CD4-positive, alpha-beta T cell treated with Interleukin-10 for 1 hour (primary cell): ENCODE data around the gene MNAT1.

Experiments
- DNase-seq: peaks from one replicate; pipeline ENCODE4 v3.0.0-alpha.2; 2020

Gene MNAT1

DNA sequence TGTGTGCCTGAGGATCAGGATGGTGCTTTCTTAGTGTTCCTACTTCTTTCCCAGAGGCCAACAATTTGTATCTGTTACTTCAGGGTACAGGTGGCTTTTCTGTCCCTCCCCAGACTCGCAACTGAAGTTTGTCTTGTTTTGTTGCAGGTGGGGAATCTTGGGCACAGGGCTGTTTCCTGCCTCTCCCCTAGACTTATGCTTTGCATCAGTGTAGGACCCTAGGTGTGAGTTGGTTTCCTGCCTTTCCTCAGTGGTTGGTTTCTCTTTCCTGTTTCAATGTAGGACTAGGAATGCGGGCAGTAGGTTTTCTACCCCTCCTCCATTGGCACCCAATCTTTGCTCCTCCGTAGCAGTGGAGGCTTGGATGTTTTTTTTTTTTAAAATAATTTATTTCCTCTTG lies 159.3 kb downstream of the MNAT1 start:
- DNase-seq: no peak

DNA sequence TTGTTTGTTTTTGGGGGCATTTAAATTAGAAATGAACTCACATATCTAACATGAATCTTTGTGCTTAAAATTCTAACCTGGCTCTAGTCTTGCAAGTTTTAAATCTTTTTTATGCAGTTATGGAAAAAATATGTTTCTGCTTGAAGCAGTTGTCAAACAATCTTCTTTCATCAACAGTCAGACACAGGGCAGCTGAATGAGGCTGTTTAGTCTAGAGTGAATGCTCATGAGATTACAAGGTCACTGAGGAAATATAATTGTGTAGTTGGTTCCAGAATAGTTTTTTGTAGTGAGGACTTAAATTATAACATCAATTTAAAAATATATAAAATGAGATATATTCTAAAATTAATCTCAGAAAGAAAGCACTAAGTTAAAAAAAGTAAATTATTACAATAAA lies 169.8 kb downstream of the MNAT1 start:
- no peak for DNase-seq

DNA sequence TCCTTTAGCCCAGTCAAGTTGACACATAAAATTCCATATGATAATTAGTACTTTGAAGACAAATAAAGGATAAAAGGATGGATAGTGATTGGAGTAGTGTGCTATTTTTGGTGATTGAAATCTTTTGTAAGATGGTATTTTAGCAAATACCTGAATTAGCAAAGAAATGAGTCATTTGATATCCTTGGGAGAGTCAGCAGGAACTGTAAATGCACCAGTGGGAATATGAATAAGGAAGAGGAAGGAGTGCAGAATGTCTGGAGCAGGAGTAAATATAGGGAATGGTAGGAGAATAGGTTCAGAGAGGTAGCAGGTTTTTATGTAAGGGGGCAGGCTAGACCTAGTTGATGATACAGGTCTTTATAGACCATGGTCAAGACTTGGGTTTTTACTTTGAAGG lies 171.4 kb downstream of the MNAT1 start:
- no peak for DNase-seq

DNA sequence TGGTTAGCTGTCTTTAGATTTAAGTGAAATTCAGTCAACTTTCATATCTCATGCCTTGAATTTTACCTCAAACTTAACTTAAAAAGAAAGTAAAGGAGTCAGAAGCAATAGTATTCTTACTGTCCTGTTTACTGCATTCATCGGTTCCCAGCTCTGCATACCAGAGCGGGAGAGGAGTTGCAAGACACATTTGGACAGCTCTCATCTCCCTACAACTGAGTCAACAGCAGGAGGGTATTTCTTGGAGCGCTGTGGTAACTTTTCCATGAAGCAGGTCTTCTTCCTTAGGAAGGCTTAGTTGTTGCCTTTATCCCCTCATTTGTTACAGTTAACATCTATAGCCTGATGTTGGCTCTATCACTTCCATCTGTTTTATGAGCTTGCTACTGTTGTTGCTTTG lies 181.2 kb downstream of the MNAT1 start:
- no peak for DNase-seq

DNA sequence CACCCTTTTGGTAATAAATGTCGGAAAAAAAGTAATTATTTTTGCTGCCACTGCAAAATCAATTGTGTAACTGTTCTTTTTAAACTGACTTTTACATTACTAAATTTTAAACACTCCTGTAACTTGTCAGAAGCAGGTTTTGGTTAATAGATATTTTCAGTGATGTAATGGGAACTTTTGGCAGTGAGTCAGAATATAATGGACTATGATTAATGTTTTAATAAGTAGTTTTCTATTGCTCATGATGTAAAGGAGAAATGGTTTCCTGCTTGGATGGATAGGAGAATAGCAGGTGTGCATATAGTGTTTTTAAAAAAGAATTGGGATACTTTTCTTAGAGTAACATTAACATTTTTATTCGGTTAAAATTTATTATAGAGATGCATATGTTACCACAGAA lies 187.5 kb downstream of the MNAT1 start:
- DNase-seq: no peak

GRCh38 chr14:60925286-60925685 lies 190.7 kb downstream of the MNAT1 start:
- DNase-seq: no peak

- DNase-seq: no peak
These were observed 191.4 kb downstream of the MNAT1 start for GRCh38 chr14:60926002-60926401.

- DNase-seq: no peak
These were observed 196.7 kb downstream of the MNAT1 start for GRCh38 chr14:60931218-60931617.

DNA sequence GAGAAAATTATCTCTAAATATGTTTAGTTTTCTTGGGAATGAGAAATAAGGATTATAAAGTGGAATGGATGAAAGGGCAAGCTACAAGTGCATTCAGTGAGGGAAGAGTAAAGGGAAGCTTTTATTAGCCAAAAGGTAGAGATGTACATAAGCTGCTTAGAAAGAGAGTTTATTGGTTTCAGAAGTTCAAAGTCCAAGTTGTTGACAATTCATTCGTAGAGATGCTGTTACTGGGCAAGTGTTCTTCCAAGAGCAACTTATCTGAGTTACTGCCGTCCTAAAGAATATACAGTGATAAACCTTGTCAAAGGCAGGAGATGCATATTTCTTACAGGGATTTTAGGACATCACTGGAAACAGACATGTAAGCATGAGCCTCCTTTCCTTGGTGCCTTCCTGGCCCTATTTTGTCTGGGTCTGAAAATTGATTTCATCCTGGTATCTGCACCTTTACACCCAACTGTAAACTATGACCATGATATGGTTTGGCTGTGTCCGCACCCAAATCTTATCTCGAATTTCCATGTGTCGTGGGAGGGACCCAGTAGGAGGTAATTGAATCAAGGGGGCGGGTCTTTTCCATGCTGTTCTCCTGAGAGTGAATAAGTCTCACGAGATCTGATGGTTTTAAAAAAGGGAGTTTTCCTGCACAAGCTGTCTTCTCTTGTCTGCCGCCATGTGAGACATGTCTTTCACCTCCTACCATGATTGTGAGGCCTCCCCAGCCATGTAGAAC lies 199.5 kb downstream of the MNAT1 start:
- DNase-seq: no peak

GRCh38 chr14:60935319-60935718 lies 200.8 kb downstream of the MNAT1 start:
- DNase-seq: no peak

- DNase-seq: no peak
These were observed 209.1 kb downstream of the MNAT1 start for GRCh38 chr14:60943637-60944032.

- DNase-seq: no peak
These were observed 209.6 kb downstream of the MNAT1 start for GRCh38 chr14:60944204-60944603.

DNA sequence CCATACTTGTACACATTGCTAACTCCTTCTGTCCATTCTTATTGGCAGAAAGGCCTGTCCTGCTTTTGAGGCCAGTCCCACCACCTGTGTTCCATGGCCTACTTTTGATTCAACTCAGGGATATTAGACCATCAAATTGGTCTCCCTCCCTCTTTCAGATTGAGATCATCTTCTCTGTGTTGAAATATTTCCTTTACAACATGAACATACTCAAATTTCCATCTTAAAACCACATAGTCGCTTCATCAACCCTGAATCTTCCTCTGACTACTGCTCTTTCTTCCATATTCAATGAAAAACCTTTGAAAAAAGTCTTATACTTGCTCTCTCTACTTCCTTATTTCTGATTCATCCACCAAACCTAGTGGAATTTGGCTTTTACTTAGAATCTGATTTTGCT lies 211.4 kb downstream of the MNAT1 start:
- no peak for DNase-seq

DNA sequence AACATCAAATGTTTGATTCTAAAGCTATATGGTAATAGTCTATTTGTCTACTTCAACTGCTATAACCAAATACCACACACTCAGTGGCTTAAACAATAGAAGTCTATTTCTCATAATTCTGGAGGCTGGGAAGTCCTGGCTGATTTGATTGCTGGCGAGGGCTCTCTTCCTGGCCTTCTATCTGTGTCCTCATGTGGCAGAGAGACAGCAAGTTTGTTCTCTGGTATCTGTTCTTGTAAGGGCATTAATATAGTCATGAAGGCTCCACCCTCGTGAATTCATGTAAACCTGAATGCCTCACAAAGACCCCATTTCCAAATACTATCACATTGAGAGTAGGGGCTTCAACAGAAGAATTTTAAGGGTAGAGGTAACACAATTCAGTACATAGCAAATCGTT lies 212.2 kb downstream of the MNAT1 start:
- no peak for DNase-seq

DNA sequence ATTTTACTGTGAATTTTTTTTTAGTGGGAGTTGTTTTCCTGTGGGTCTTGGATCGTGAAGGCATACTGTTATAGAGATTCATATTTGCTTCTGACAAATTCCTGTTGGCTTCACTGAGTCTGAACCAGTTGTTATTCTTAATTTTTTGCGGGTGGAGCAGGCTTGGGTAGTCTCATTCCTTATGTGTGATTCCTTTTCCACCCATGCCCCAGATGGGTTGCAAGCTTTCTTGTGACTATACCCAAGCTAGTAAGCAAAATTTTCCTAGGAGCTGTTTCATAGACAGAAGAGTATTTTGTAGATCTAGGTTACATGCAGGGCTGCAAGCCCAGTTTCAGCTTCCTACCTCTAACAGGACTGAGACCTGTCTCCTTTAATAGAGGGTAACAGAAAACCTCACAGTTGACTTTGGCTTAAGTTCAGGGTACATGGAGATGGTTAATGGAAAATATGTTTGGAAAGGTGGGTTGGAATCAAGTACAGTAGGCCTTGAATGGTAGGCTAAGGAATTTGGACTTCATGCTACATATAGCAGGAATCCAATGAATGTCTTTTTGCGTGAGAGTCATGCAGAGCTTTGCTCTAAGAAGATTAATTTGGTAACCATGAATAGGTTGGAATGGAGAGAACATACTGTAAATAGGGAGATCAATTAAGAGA lies 217.3 kb downstream of the MNAT1 start:
- no peak for DNase-seq

GRCh38 chr14:60956202-60956601 lies 221.6 kb downstream of the MNAT1 start:
- DNase-seq: no peak

DNA sequence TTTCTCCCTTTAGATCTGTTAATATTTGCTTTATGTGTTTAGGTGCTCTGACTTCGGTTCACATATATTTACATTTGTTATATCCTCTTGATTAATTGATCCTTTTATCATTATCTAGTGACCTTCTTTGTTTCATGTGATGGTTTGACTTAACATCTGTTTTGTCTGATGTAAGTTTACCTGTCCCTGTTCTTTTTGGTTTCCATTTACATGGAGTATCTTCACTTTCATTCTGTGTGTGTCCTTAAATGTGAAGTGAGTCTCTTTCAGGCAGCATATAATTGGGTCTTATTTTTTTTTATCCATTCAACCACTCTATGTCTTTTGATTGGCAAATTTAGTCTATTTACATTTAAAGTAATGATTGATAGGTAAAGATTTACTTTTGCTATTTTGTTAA lies 222.1 kb downstream of the MNAT1 start:
- DNase-seq: no peak

DNA sequence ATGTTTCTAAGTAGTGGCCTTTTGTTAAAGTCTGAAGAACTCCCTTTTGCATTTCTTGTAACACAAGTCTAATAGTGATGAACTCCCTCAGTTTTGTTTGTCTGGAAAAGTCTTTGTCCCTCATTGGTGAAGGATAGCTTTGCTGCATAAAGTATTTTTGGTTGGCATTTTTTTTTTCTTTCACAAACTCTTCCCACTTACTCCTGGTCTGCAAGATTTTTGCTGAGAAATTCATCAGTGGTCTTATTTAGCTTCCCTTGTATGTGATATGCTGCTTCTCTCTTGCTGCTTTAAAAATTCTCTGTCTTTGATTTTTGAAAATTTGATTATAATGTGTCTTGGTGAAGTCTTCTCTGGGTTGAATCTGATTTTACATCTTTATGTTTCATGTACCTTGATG lies 223.6 kb downstream of the MNAT1 start:
- DNase-seq: no peak

- DNase-seq: no peak
These were observed 229.2 kb downstream of the MNAT1 start for GRCh38 chr14:60963761-60964160.

DNA sequence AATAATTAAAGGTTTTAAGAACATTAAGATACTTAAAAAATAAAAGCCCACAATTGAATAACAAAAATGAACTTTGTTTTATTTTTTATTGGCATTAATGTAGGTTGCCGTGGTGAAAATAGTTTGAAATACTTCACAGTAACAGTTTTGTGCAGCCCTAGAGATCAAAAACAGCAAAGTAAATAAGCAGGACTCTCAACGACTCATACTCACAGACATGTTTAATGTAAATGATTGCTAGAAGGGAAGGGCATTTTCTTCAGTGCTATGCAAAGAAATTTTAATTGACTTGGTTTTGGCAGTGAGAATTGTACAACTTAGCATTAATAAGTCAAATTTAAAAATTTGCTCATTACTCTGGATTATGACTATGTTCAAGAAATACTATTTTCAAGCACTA lies 230.3 kb downstream of the MNAT1 start:
- DNase-seq: no peak

DNA sequence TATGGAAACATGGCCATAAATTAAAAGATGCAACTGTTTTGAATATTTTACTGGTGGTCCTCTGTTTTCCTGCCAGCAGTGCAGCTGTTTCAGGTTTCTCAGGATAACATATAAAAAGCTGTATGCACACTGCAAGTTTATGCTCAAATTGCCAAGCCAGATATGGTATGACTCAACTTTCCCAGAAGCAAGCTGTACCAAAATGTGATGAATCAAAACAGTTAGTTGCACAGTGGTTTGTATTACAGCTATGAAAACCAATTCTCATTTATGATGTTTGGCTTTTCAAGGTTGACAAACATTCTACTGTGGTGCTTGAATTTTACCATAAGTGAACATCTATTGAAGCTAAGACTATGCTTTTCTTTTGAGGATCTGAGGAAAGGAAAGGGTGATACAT lies 230.8 kb downstream of the MNAT1 start:
- no peak for DNase-seq

GRCh38 chr14:60968099-60968498 lies 233.5 kb downstream of the MNAT1 start:
- no peak for DNase-seq

GRCh38 chr14:60968671-60969070 lies 234.1 kb downstream of the MNAT1 start:
- DNase-seq: no peak

GRCh38 chr14:60970146-60970545 lies 235.6 kb downstream of the MNAT1 start:
- DNase-seq: no peak

DNA sequence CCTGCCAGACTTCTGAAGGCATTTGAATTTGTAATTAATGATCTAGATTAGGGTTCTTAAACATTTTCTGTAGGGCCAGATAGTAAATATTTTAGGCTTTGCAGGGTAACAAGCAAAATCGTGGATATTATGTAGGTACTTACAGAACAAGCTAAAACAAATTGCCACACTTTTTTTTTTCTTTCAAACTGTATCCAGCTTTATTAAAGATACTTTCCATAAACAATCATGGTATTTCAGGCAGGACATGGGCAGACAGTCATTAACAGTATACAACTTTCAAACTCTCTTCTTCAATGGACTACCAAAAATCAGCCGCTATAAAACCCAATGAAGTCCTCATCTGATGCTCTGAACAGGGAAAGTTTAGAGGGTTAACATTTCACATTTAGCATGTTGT lies 236.7 kb downstream of the MNAT1 start:
- DNase-seq: no peak
